ENCODE measurements around the gene FBLN2.

GRCh38 chr3:13594991-13595421, 46.1 kb downstream of the FBLN2 start:
- TF ChIP-seq, protein P1, sequence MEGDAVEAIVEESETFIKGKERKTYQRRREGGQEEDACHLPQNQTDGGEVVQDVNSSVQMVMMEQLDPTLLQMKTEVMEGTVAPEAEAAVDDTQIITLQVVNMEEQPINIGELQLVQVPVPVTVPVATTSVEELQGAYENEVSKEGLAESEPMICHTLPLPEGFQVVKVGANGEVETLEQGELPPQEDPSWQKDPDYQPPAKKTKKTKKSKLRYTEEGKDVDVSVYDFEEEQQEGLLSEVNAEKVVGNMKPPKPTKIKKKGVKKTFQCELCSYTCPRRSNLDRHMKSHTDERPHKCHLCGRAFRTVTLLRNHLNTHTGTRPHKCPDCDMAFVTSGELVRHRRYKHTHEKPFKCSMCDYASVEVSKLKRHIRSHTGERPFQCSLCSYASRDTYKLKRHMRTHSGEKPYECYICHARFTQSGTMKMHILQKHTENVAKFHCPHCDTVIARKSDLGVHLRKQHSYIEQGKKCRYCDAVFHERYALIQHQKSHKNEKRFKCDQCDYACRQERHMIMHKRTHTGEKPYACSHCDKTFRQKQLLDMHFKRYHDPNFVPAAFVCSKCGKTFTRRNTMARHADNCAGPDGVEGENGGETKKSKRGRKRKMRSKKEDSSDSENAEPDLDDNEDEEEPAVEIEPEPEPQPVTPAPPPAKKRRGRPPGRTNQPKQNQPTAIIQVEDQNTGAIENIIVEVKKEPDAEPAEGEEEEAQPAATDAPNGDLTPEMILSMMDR (IDR thresholded peaks at IDR 0.05), result no peak
- TF ChIP-seq POLR2A (IDR thresholded peaks at IDR 0.05) (no peak), POLR2AphosphoS5 (IDR thresholded peaks at IDR 0.05) (no peak)
